Left renal pelvis (tissue), 4 donors: ENCODE results near the gene ZNF12. TPM values are rescaled to one million over a fixed set of nuclear protein-coding genes. Genes with fewer than 3 reads are reported as not detected.

Source experiments
- DNase-seq, 4 donors: peaks; one replicate each; pipeline ENCODE4 v3.0.0-alpha.2; 2013; ENCODE audit warnings: low read depth in 4 of 4, low spot score in 3 of 4
- polyA plus RNA-seq, 4 donors: library from polyadenylated mRNA; unstranded; fragments of 120-200 nt; gene quantifications; one replicate each; pipeline ENCODE4 v1.2.1, GENCODE V29; 2013; ENCODE audit not compliant: insufficient read length in 4 of 4

ZNF12 gene
- polyA plus RNA-seq, 4 donors = 37.3 to 50.4 (median 39.5) TPM

DNA sequence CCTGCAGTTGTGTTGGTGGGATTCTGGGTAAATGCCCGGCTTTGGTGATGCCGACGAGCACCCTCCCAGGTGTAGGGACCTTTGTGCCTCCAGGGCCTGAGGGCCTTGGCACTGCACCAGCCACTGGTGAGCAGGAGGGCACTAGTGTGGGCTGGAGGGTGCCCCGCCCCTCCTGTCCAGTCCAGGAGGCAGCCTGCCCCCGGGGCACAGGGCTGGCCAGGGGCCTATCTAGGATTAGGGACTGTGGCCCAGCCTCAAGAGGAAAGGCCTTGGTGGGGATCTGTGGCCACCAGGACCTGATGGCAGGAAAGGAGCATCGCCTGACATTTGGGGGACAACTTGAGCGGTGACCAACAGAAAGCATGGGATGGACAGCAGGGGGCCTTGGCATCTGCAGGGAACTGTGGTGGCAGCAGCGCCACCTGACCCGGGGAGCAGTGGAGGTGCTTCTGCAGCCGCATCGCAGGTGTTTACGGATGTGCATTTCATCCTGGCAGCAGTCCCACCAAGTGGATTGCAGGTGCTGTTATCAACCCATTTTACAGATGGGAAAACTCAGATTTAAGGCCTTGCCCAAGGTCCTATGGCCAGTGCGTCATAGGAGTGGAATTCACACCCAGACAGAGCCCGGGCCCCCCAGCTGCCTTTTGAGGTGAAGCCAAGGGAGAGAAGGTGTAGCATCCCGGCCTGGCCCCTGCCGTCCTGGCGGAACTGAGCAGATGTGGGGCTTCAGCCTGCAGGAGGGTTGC lies 58.5 kb downstream of the ZNF12 start:
- DNase-seq = no peak

DNA sequence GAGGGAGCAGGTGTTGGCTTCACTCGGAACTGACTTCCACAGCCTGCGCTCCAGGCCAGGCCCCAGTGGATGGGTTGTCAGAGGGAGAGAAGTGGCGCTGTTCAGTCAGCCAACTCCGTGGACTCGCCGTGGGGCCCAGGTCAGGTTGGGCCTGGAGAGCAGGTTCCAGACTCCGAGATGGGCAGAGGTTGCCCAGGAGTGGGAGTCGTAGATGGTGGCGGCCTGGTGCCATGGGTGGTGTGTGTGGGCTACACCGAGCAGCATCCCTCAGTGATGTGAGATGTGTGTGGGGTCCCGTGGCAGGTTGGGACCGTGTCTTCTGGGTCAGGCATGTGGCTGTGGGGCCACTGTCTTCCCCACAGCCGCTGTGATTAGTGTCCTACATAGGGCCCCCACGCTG lies 59.2 kb downstream of the ZNF12 start:
- no peak for DNase-seq

DNA sequence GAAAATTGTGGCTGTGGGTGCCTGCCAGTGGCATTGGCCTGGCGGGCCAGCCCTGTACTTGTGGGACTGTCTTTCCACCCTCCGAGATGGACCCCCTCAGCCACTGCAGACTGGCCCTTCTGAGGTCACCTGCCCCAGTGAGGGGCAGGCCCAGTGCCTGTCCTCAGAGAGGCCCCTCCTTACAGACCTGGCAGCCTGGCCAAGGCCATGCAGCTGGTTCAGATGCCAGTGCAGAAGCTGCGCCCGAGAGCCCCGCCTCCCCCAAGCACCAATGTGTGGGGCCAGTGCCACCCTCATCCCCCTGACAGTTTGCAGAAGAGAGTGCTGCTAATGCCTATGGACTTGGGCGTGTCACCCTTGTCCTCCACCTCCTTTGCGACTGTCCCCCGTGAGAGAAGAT lies 59.7 kb downstream of the ZNF12 start:
- no peak for DNase-seq

DNA sequence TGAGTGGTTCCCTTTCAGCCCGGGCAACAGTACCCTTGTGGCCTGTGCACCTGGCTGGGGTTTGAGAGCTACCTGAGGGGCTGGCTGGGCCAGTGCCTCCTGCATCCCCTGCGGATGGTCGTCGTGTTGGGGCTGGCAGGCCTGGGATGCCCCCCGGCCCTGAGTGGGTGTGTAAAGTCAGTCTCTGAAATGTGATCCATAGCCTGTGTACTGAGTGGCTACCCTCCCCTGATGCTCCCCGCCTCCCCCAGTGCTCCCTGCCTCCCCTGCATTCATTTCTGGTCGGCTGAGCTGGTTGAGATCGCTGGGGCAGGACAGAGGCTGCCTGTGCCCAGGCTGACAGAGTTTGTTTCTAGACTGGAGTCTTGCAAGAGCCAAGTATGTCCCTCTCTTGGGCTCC lies 60.3 kb downstream of the ZNF12 start:
- DNase-seq = peak in 1 of 4 donors; percentile 12

DNA sequence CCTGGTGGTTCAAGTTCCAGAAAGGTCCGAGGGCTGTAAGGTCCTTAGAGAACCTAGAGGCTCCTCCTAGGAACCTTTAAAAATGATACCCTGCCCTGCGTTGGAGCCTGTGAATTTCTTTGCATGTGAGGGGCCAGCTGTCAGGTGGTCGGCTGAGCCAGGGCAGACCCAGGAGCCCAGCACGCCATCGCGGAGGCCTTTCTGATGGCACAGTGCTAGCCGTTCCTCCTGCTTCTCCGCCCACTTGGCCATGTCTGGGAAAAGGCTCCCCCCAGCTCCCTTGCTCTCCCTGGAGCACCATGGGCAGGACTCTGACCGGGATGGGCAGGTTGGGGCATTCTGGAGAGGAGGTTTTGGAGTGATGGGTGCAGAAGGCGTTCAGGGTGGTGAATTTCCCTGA lies 62.0 kb downstream of the ZNF12 start:
- DNase-seq = no peak

DNA sequence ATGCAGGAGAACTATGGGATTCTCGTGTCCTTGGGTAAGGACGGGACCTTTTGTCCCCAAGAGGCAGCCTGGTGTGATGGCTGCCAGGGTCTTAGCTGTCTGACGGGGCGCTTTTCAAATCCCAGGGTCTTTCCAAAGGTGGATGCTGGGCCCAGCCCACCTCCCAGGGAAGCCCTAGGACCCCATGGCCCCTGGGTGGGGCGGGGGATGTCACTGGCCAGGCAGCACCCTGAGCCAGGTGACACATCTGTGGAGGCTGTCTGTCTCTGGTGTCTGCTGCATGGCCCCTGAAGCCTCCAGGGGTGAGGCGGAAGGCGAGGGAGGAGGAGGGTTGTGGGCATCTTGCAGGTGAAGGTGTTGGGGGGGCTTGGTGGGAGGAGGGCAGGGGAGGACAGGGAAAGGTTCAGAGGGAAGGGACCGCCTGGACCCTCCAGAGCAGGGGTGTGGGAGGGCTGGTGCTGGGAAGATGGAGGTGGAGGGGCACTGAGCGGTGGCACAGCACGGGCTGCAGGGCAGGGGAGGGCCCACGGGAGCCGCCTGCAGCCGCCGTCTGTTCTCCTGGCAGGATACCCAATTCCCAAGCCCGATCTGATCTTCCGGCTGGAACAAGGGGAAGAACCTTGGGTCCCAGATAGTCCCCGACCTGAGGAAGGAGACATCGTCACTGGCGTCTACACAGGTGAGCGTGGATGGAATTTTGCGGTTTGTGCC lies 62.7 kb downstream of the ZNF12 start:
- no peak for DNase-seq

DNA sequence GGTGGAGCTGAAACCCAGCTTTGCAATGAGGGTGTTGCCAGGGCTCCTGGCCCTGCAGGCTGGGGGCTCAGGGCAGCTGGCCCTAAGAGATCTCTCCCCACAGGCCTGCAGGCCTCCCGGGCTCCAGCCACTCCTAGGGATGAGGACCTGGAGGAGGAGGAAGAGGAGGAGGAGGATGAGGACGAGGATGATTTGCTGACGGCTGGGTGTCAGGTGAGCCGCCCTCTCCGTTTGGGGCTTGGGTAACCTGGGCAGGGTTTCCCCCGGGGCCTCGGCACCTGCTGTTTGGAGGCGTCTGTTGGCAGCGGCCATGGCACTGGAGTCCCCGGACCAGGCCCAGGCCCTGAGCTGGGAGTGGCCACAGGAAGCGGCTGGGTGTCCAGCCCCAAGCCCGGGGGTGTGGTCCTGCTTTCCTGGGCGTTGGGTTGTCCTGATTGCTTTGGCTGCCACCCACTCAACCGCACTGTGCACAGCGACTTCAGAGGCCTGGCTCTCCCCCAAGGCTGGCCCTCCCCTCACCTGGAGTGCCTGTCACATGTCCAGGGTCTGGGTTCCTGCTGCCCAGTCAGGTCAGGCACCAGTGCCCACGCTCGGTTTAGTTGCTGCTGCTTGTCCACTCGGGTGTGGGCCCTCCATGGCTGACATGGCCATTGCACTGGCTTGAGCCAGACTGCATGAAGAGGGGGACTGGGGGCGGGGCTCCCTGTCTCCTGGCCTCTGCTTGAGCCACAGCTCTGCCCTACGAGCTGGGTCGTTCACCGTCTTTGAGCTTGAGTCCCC lies 63.7 kb downstream of the ZNF12 start:
- DNase-seq = no peak

DNA sequence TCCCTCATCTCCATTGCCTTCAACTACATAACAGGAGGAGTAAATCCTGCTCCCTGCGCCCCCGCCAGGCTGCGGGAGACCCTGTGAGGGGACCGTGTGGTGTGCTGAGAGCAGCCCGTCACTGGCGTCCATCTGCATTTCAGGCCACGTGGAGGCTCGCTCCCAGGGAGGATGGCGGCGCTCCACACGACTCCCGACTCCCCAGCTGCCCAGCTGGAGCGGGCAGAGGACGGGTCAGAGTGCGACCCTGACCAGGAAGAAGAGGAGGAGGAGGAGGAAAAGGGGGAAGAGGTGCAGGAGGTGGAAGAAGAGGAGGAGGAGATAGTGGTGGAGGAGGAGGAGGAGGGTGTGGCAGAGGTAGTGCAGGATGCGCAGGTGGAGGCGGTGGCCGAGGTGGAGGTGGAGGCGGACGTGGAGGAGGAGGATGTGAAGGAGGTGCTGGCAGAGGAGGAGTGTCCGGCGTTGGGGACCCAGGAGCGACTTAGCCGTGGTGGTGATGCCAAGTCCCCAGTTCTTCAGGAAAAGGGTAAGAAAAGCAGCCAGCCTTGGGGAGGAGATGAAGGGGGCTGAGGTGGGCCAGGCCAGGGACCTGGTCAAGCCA lies 64.4 kb downstream of the ZNF12 start:
- DNase-seq = no peak

DNA sequence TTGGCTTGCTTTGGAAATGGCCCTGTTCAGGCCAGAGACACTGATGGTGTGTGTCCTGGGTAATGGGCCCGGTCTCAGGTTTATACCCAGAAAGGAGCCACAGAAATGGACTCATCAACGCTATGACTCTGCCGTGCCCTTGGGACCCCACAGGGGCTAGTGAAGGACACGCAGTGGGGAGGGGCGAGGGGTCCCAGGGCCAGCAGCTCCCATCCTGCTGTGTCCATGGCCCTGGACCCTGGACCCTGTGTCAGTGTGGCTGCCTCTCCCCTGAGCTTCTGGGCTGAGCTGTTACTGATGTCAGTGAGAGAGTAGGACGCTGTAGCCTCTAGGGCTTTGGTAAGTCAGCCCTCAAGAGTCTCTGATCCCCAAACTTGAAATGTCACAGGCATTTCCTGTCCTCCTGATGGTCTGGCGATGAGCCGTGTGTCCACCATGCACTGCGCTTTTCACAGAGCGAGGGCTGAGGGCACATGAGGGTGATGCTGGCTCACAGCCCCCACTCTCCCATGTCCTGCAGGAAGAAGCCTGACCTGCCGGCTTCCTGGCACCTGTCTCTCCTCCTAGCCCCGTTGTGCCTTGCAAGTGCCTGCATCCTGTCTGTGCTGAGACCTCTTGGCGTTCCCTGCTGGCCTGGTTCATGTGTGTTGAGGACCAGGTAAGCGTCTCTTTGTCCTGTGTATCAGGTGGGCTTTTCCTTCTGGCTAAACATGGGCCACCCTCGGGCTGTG lies 65.3 kb downstream of the ZNF12 start:
- no peak for DNase-seq

DNA sequence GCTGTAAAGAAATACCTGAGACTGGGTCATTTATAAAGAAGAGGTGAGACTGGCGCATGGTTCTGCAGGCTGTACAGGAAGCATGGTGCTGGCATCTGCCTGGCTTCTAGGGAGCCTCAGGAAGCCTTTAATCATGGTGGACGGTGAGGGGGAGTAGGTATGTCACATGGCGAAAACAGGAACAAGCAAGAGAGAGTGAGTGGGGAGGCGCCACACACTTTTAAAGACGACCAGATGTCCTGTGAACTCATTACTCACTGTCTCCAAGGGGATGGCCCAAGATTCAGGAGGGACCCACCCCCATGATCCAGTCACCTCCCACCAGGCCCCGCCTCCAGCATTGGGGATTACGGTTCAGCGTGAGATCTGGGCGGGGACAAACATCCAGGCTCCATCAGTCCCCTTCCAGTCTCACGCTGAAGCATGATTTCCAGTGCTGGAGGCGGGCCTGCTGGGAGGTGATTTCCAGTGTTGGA lies 66.5 kb downstream of the ZNF12 start:
- no peak for DNase-seq

DNA sequence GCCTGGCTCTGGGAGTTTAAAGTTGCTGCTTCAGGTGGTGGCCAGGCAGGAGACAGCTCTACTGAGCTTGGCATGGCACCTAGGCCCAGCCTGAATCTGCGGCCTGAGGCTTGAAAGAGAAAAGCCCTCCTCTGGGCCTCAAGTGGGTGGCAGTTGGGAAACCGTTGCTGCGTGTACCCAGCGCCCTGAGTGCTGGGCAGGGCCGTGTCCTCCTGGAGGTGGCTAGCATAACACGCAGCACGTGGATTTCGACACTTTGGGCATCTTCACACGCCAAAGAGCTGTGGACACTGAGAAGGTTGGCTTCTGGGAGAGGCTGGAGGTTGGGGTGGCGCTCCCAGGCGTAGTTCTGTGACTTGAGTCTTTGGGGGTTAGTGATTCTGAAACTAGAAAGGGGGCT lies 67.1 kb downstream of the ZNF12 start:
- no peak for DNase-seq

DNA sequence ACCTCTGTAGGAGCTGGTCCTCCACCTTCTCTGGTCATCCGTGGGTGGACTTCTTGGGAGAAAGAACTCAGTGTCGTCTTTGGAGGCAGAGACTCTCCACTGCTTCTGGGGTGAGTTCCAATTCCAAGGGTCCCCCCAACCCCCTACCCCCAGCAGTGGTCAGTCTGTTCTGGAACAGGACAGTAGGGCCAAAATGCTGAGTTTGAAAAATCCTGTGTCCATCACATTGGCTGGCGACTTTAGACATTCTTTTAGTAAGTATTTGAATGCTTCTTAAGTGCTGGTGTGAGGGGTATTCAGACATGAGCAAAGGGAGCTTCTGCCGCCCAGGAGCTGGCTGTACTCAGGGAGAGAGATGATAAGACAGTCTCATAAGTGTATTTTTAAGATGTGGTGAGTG lies 67.7 kb downstream of the ZNF12 start:
- no peak for DNase-seq

Other genes with a start within 250 kb of the ZNF12 start
- 100 to 1,000 TPM; 195 to 323 (median 219) TPM for gene KDELR2, start 222.8 kb downstream of the ZNF12 start, polyA plus RNA-seq
- 1 to 10 TPM in 1 of 4 donors, under 1 TPM in 3; 0.16 to 1.2 (median 0.67) TPM for gene GRID2IP, start 155.5 kb downstream of the ZNF12 start, polyA plus RNA-seq
- gene ZDHHC4, start 129.5 kb downstream of the ZNF12 start, polyA plus RNA-seq = 10 to 100 TPM; 58.3 to 94.5 (median 78.9) TPM
- gene INTS15, start 116.9 kb downstream of the ZNF12 start, polyA plus RNA-seq = 10 to 100 TPM; 28.1 to 51.4 (median 35.5) TPM
- gene ZNF853, start 91.3 kb downstream of the ZNF12 start, polyA plus RNA-seq = 10 to 100 TPM; 14.8 to 17.8 (median 15.6) TPM
- 10 to 100 TPM; 30.6 to 65.8 (median 41.4) TPM for gene ZNF316, start 69.6 kb downstream of the ZNF12 start, polyA plus RNA-seq
- gene RSPH10B2, start 47.2 kb upstream of the ZNF12 start, polyA plus RNA-seq = 1 to 10 TPM in 2 of 4 donors, under 1 TPM in 2; 0.10 to 2.0 (median 1.0) TPM
- 10 to 100 TPM; 60.9 to 98.7 (median 64.3) TPM for gene CCZ1B, start 119.3 kb upstream of the ZNF12 start, polyA plus RNA-seq